SK-N-MC (cell line): ENCODE measurements around the gene TRUB2.

Source experiments
- EZH2 ChIP-seq: fragments of 200-600 bp; sonication (generic); IDR thresholded peaks from one replicate; pipeline ENCODE4 v1.6.1; 2017; ENCODE audit warnings: antibody characterized with exemption
- FOXP2 ChIP-seq: optimal IDR thresholded peaks from 2 replicates; pipeline ENCODE3; 2011; ENCODE audit warnings: mild to moderate bottlenecking, moderate library complexity; ENCODE audit not compliant: insufficient read depth; ENCODE audit errors: extremely low read length, control extremely low read depth
- POLR2AphosphoS5 ChIP-seq: IDR thresholded peaks from 2 replicates; pipeline ENCODE4 v1.6.1; 2012; ENCODE audit warnings: mild to moderate bottlenecking, low read depth, low read length, borderline replicate concordance

DNA sequence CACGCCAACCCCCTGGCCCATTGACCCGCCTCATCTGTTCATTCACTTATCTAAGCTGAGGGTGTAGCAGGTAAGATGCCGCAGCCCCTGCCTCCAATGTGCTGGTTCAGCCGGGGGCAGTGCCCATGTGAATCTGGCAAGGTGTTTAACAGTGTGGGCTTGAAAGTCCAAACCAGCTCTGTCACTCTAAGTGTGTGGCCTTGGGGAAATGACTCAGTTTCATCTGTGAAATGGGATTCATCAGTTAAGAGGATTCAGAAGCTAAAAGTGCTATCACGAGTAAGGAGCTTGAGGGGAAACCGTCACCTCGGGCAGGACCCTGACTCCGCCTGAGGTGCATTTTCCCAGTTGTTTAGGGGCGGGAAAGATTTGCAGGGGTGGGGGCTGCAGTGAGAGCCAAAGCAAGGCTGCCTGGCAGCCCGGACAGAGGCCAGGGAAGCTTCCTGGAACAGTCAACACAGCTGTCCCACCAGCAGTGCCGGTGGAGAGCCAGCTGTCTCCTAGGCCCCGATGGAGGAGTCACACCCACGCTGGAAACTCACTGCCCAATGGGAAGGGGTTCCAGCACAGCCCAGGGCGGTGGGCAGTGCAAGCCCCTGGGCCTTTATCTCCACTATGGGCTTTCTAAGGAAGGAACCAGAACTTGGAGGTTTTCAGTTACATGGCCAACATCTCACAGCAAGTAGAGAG, 39.2 kb upstream of the TRUB2 start:
- no peak for TF ChIP-seq POLR2AphosphoS5
- TF ChIP-seq FOXP2, result no peak
- no peak for TF ChIP-seq EZH2
